Measurements from ENCODE around the gene MPC2. TPM values are rescaled to one million over a fixed set of nuclear protein-coding genes. Genes with fewer than 3 reads are reported as not detected.

The MPC2 gene
- total and polyA plus RNA-seq, 4 donors = 32.8 to 56.4 (median 49.4) TPM

DNA sequence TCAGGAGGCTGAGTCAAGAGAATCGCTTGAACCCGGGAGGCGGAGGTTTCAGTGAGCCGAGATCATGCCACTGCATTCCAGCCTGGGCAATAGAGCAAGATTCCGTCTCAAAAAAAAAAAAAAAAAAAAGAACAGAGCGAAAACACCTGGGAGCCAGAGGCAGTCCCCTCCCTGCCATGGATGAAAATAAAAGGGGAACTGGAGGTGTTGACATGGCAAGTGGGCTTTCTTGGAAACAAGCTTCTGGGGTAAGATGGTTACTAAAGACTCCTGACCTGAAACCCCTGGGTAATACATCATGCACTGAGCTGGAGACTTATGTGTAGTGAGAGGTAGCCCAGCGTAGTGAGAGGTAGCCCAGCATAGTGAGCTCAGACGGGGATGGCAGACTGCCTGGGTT is 54.5 kb downstream of the MPC2 start:
- TF ChIP-seq, protein P1, sequence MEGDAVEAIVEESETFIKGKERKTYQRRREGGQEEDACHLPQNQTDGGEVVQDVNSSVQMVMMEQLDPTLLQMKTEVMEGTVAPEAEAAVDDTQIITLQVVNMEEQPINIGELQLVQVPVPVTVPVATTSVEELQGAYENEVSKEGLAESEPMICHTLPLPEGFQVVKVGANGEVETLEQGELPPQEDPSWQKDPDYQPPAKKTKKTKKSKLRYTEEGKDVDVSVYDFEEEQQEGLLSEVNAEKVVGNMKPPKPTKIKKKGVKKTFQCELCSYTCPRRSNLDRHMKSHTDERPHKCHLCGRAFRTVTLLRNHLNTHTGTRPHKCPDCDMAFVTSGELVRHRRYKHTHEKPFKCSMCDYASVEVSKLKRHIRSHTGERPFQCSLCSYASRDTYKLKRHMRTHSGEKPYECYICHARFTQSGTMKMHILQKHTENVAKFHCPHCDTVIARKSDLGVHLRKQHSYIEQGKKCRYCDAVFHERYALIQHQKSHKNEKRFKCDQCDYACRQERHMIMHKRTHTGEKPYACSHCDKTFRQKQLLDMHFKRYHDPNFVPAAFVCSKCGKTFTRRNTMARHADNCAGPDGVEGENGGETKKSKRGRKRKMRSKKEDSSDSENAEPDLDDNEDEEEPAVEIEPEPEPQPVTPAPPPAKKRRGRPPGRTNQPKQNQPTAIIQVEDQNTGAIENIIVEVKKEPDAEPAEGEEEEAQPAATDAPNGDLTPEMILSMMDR (IDR thresholded peaks at IDR 0.05; ENCODE audit: control extremely low read depth, extremely low read depth) = no peak
- Histone ChIP-seq H3K36me3 (ENCODE audit: control insufficient read depth in 4 of 4, insufficient read depth in 4 of 4, low read length in 4 of 4) (no peaks in the 10 kb centered on the region), H3K9me3 (ENCODE audit: control insufficient read depth in 4 of 4, insufficient read depth in 3 of 4, low read length in 3 of 4) (no peaks in the 10 kb centered on the region), H3K9ac (ENCODE audit: insufficient read depth in 1 of 2, low read length in 2 of 2) (no peak overlapping the region), H3K4me1 (ENCODE audit: control insufficient read depth in 5 of 5, insufficient read depth in 5 of 5, low read length in 5 of 5) (no peaks in the 10 kb centered on the region), H3K4me3 (no peak overlapping the region), H3K27ac (ENCODE audit: low read depth in 1 of 2, low read length in 1 of 2) (no peak overlapping the region), H3K27me3 (ENCODE audit: control insufficient read depth in 3 of 3, insufficient read depth in 3 of 3, low read length in 2 of 3) (no peaks in the 10 kb centered on the region)
- 89 to 92% methylated on average over 8 of the region's 8 CpGs for WGBS, 2 donors
- ATAC-seq (ENCODE audit: insufficient read depth, low FRiP score) = no peak
- DNase-seq = no peak

DNA sequence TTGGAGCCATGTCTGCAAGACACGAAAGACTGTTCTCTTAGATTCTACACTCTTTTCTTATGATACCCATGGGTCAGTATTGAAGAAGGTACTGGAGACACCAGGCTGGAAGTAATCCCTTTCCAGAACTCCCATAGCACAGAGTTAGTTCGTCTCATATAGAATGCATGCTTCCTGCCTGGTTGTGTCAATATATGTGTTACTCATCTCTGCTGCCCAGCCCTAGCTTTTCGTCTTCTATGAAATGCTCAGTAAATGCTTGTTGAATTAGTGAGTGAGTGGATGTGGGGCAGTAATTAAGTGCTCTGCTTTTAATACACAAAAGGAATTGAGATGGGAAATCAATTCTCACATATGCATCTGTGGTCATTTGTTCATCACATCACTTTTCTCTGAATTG is 55.1 kb downstream of the MPC2 start:
- Histone ChIP-seq H3K4me3 (no peak overlapping the region), H3K9ac (ENCODE audit: insufficient read depth in 1 of 2, low read length in 2 of 2) (no peak overlapping the region), H3K9me3 (ENCODE audit: control insufficient read depth in 4 of 4, insufficient read depth in 3 of 4, low read length in 3 of 4) (no peaks in the 10 kb centered on the region), H3K36me3 (ENCODE audit: control insufficient read depth in 4 of 4, insufficient read depth in 4 of 4, low read length in 4 of 4) (no peaks in the 10 kb centered on the region), H3K4me1 (ENCODE audit: control insufficient read depth in 5 of 5, insufficient read depth in 5 of 5, low read length in 5 of 5) (no peaks in the 10 kb centered on the region), H3K27ac (ENCODE audit: low read depth in 1 of 2, low read length in 1 of 2) (no peak overlapping the region), H3K27me3 (ENCODE audit: control insufficient read depth in 3 of 3, insufficient read depth in 3 of 3, low read length in 2 of 3) (no peaks in the 10 kb centered on the region)
- TF ChIP-seq, protein P1 (IDR thresholded peaks at IDR 0.05; ENCODE audit: control extremely low read depth, extremely low read depth) = no peak
- WGBS, 2 donors = 90 to 93% methylated on average over 3 of the region's 3 CpGs
- ATAC-seq (ENCODE audit: insufficient read depth, low FRiP score) = no peak
- no peak for DNase-seq

DNA sequence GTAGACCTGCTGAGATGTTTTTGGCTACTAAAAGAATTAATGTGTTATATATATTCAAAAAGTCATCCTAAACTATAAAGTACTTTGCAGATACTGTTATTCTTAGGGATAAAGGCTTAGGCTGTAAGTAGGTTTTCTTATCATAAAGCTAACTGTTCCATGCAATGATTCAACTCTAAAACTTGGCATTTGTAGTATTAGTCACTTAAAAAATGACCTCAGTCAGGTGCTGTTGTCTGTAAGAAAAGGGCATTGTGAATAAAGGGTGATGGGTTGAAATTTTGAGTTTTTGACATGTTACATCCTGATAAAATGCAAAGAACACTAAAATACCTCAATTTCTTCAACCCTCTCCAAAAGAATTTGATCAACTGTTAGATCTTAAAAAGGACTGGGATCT is 55.8 kb downstream of the MPC2 start:
- Histone ChIP-seq H3K36me3 (ENCODE audit: control insufficient read depth in 4 of 4, insufficient read depth in 4 of 4, low read length in 4 of 4) (no peaks in the 10 kb centered on the region), H3K4me3 (no peak overlapping the region), H3K27ac (ENCODE audit: low read depth in 1 of 2, low read length in 1 of 2) (no peak overlapping the region), H3K9me3 (ENCODE audit: control insufficient read depth in 4 of 4, insufficient read depth in 3 of 4, low read length in 3 of 4) (no peaks in the 10 kb centered on the region), H3K9ac (ENCODE audit: insufficient read depth in 1 of 2, low read length in 2 of 2) (no peak overlapping the region), H3K27me3 (ENCODE audit: control insufficient read depth in 3 of 3, insufficient read depth in 3 of 3, low read length in 2 of 3) (no peaks in the 10 kb centered on the region), H3K4me1 (ENCODE audit: control insufficient read depth in 5 of 5, insufficient read depth in 5 of 5, low read length in 5 of 5) (no peaks in the 10 kb centered on the region)
- TF ChIP-seq, protein P1 (IDR thresholded peaks at IDR 0.05; ENCODE audit: control extremely low read depth, extremely low read depth) = no peak
- ATAC-seq (ENCODE audit: insufficient read depth, low FRiP score) (no peak), DNase-seq (no peak)

DNA sequence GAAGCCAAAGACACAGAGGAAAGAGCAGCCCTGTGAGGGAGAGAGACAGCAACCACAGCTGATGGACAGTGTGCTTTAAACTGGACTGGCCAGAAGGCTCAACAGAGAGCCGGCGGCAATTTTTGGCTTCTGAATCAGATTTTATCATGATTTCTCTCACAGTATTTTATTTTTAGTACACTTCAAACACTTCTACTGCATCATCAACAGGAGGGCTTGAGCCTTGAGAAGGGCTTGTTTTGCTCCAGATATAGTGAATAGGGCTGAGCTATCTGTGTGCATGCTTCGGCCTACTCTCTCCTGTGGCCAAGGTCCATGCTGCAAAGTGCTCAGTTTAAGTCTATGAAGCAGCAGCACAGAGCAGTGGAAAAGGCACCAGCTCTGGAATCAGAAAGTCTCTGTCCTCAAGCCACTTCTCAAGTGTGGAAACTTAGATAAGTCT is 56.3 kb downstream of the MPC2 start:
- no peak for DNase-seq
- 71 to 86% methylated on average over 3 of the region's 3 CpGs for WGBS, 2 donors
- no peak for ATAC-seq (ENCODE audit: insufficient read depth, low FRiP score)
- Histone ChIP-seq H3K36me3 (ENCODE audit: control insufficient read depth in 4 of 4, insufficient read depth in 4 of 4, low read length in 4 of 4) (no peaks in the 10 kb centered on the region), H3K27ac (ENCODE audit: low read depth in 1 of 2, low read length in 1 of 2) (no peak overlapping the region), H3K9me3 (ENCODE audit: control insufficient read depth in 4 of 4, insufficient read depth in 3 of 4, low read length in 3 of 4) (no peaks in the 10 kb centered on the region), H3K9ac (ENCODE audit: insufficient read depth in 1 of 2, low read length in 2 of 2) (no peak overlapping the region), H3K4me3 (no peak overlapping the region), H3K4me1 (ENCODE audit: control insufficient read depth in 5 of 5, insufficient read depth in 5 of 5, low read length in 5 of 5) (no peaks in the 10 kb centered on the region), H3K27me3 (ENCODE audit: control insufficient read depth in 3 of 3, insufficient read depth in 3 of 3, low read length in 2 of 3) (no peaks in the 10 kb centered on the region)
- TF ChIP-seq, protein P1 (IDR thresholded peaks at IDR 0.05; ENCODE audit: control extremely low read depth, extremely low read depth) = no peak

Measured in lung (tissue), 12 donors.